CD4-positive, alpha-beta T cell treated with Interleukin-1 beta for 1 hour (primary cell): ENCODE measurements around the gene MXD3.

ENCODE experiments used
- DNase-seq, 2 donors: peaks; one replicate each; pipeline ENCODE4 v3.0.0-alpha.2; 2020 to 2022

The MXD3 gene

GRCh38 chr5:177339107-177339638 is 27.5 kb upstream of the MXD3 start:
- no peak for DNase-seq

- DNase-seq = no peak
These were observed 26.8 kb upstream of the MXD3 start for GRCh38 chr5:177338251-177339106.

GRCh38 chr5:177336603-177337494 is 25.2 kb upstream of the MXD3 start:
- DNase-seq = no peak

GRCh38 chr5:177336112-177336511 is 24.4 kb upstream of the MXD3 start:
- peak in 1 of 2 donors; percentile 38 for DNase-seq

- no peak for DNase-seq
These were observed 24.0 kb upstream of the MXD3 start for GRCh38 chr5:177335701-177336065.

- DNase-seq = no peak
These were observed 23.3 kb upstream of the MXD3 start for GRCh38 chr5:177334781-177335700.

- no peak for DNase-seq
These were observed 22.5 kb upstream of the MXD3 start for GRCh38 chr5:177334155-177334551.

GRCh38 chr5:177333420-177334154 is 21.9 kb upstream of the MXD3 start:
- DNase-seq = no peak

GRCh38 chr5:177332896-177333260 is 21.2 kb upstream of the MXD3 start:
- no peak for DNase-seq

- no peak for DNase-seq
These were observed 20.6 kb upstream of the MXD3 start for GRCh38 chr5:177332031-177332895.

- peak in 1 of 2 donors; percentile 9 for DNase-seq
These were observed 19.5 kb upstream of the MXD3 start for GRCh38 chr5:177330991-177331842.

GRCh38 chr5:177329883-177330282 is 18.2 kb upstream of the MXD3 start:
- DNase-seq = no peak

- no peak for DNase-seq
These were observed 17.0 kb upstream of the MXD3 start for GRCh38 chr5:177328545-177329231.

- no peak for DNase-seq
These were observed 16.1 kb upstream of the MXD3 start for GRCh38 chr5:177327539-177328522.

- no peak for DNase-seq
These were observed 14.2 kb upstream of the MXD3 start for GRCh38 chr5:177325868-177326381.

GRCh38 chr5:177320879-177321278 is 9.2 kb upstream of the MXD3 start:
- DNase-seq = no peak

GRCh38 chr5:177319913-177320588 is 8.4 kb upstream of the MXD3 start:
- no peak for DNase-seq
